Smooth muscle cell (in vitro differentiated cells): ENCODE measurements around the gene METTL15. TPM values are rescaled to one million over a fixed set of nuclear protein-coding genes. Genes with fewer than 3 reads are reported as not detected.
"Not testable (repeated sequence)": the region's sequence is repeated elsewhere in the genome, so short reads cannot be mapped to it uniquely, and the experiment has no call there.

ENCODE experiments used
- DNase-seq: peaks from one replicate; lab custom pipeline; 2025; ENCODE audit not compliant: unreplicated experiment; lab: John Stamatoyannopoulos, UW
- H2AFZ ChIP-seq: fragments of 200-600 bp; sonication (generic); 2 replicates; pipeline ENCODE4 v1.6.0; 2016; ENCODE audit warnings: antibody characterized with exemption, low read depth, mild to moderate bottlenecking
- H3F3A ChIP-seq: fragments of 200-600 bp; sonication (generic); 2 replicates; pipeline ENCODE4 v1.6.0; 2017; ENCODE audit warnings: antibody characterized with exemption, low read depth
- H3K27ac ChIP-seq: fragments of 200-600 bp; sonication (generic); 2 replicates; pipeline ENCODE4 v1.5.1; 2016; ENCODE audit warnings: low read depth, mild to moderate bottlenecking
- H3K27me3 ChIP-seq: fragments of 200-600 bp; sonication (generic); 2 replicates; pipeline ENCODE4 v1.6.1; 2016; ENCODE audit warnings: low read depth, mild to moderate bottlenecking
- H3K36me3 ChIP-seq: fragments of 200-600 bp; sonication (generic); 2 replicates; pipeline ENCODE4 v1.5.1; 2016; ENCODE audit warnings: low read depth
- H3K4me1 ChIP-seq: fragments of 200-600 bp; sonication (generic); 2 replicates; pipeline ENCODE4 v1.5.1; 2016; ENCODE audit warnings: low read depth
- H3K4me2 ChIP-seq: fragments of 200-600 bp; sonication (generic); 2 replicates; pipeline ENCODE4 v1.6.0; 2016; ENCODE audit warnings: mild to moderate bottlenecking
- H3K4me3 ChIP-seq: fragments of 200-600 bp; sonication (generic); 2 replicates; pipeline ENCODE4 v1.5.1; 2016; ENCODE audit warnings: mild to moderate bottlenecking
- H3K79me2 ChIP-seq: fragments of 200-600 bp; sonication (generic); 2 replicates; pipeline ENCODE4 v1.6.0; 2016; ENCODE audit warnings: low read depth, mild to moderate bottlenecking
- H3K9ac ChIP-seq: fragments of 200-600 bp; sonication (generic); 2 replicates; pipeline ENCODE4 v1.6.0; 2016; ENCODE audit warnings: low read depth
- H3K9me3 ChIP-seq: fragments of 200-600 bp; sonication (generic); replicated peaks from 2 replicates; pipeline ENCODE4 v1.5.1; 2016; ENCODE audit warnings: low read depth
- H4K20me1 ChIP-seq: fragments of 200-600 bp; sonication (generic); 2 replicates; pipeline ENCODE4 v1.6.0; 2016; ENCODE audit warnings: low read depth
- WGBS: methylation state at CpG from one replicate; pipeline ENCODE4 v1.1.7; 2016; ENCODE audit warnings: low lambda C conversion rate; 5-methylcytosine and 5-hydroxymethylcytosine counted together
- polyA plus RNA-seq: library from polyadenylated mRNA; unstranded; fragments of >200 nt; fragmentation: Nextera tagmentation; extraction: Ambion mirVana; gene quantifications from 2 replicates; pipeline ENCODE4 v1.2.1, GENCODE V29; 2016
- total RNA-seq: library from RNA; depleted of rRNA; stranded (reverse); fragments of >200 nt; gene quantifications from 2 replicates; pipeline ENCODE4 v1.2.3, GENCODE V29; 2014
- TF ChIP-seq, protein P1 (sequence below): fragments of 200-600 bp; sonication (generic); IDR thresholded peaks from 2 replicates; pipeline ENCODE4 v1.5.1; 2017; ENCODE audit warnings: borderline replicate concordance, mild to moderate bottlenecking, antibody characterized with exemption; ENCODE audit not compliant: insufficient read depth, poor library complexity, severe bottlenecking

The METTL15 gene
- total and polyA plus RNA-seq, 2 experiments from 2014 or later, result 8.1 to 26.1 TPM

DNA sequence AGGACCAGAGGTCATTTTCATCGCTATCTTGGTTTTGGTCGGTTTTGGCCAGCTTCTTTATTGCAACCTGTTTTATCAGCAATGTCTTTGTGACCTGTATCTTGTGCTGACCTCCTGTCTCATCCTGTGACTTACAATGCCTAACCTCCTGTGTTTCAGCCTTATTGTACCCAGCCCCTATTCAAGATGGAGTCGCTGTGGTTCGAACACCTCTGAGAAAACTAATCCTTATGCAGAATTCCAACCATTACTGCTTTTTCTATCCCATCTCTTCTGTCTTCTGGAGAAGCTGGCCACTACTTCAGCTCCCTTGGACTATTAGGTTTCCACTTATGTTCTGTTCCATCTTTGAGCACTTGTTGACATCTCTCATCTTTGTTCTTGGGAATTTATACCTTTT, 62.6 kb downstream of the METTL15 start:
- Histone ChIP-seq H3F3A (no peaks in the 10 kb centered on the region), H3K9ac (no peak overlapping the region), H3K4me2 (no peak overlapping the region), H3K9me3 (peaks cover 3% of the 10 kb centered on the region), H4K20me1 (no peaks in the 10 kb centered on the region), H3K4me3 (no peak overlapping the region), H3K36me3 (no peaks in the 10 kb centered on the region), H3K79me2 (no peaks in the 10 kb centered on the region), H3K4me1 (peaks cover 7% of the 10 kb centered on the region), H3K27me3 (no peaks in the 10 kb centered on the region), H2AFZ (no peak overlapping the region), H3K27ac (no peak overlapping the region)
- over 99% methylated on average over 4 of the region's 4 CpGs for WGBS
- TF ChIP-seq, protein P1, sequence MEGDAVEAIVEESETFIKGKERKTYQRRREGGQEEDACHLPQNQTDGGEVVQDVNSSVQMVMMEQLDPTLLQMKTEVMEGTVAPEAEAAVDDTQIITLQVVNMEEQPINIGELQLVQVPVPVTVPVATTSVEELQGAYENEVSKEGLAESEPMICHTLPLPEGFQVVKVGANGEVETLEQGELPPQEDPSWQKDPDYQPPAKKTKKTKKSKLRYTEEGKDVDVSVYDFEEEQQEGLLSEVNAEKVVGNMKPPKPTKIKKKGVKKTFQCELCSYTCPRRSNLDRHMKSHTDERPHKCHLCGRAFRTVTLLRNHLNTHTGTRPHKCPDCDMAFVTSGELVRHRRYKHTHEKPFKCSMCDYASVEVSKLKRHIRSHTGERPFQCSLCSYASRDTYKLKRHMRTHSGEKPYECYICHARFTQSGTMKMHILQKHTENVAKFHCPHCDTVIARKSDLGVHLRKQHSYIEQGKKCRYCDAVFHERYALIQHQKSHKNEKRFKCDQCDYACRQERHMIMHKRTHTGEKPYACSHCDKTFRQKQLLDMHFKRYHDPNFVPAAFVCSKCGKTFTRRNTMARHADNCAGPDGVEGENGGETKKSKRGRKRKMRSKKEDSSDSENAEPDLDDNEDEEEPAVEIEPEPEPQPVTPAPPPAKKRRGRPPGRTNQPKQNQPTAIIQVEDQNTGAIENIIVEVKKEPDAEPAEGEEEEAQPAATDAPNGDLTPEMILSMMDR, result no peak
- no peak for DNase-seq

GRCh38 chr11:28176351-28176750, 68.2 kb downstream of the METTL15 start:
- Histone ChIP-seq H3K4me3 (no peak overlapping the region), H3K4me2 (no peak overlapping the region), H3K36me3 (no peaks in the 10 kb centered on the region), H3K79me2 (peaks cover 7% of the 10 kb centered on the region), H3F3A (no peaks in the 10 kb centered on the region), H3K4me1 (no peaks in the 10 kb centered on the region), H2AFZ (no peak overlapping the region), H3K27ac (no peak overlapping the region), H4K20me1 (no peaks in the 10 kb centered on the region), H3K9ac (no peak overlapping the region), H3K9me3 (no peaks in the 10 kb centered on the region), H3K27me3 (no peaks in the 10 kb centered on the region)
- WGBS, result 42% methylated on average over 1 of the region's 1 CpG
- DNase-seq, result no peak
- TF ChIP-seq, protein P1, result no peak

DNA sequence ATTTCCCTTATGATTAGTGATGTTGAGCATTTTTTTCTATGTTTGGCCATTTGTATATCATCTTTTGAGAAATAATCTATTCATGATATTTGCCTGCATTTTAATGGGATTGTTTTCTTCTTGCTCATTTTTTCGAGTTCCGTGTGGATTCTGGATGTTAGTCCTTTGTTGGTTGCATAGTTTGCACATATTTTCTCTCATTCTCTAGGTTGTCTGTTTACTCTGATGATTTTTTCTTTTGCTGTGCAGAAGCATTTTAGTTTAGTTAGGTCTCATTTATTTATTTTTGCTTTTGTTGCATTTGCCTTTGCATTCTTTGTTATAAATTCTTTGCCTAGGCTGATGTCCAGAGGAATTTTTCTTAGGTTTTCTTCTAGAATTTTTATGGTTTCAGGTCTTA, 87.3 kb downstream of the METTL15 start:
- Histone ChIP-seq H3K36me3 (no peaks in the 10 kb centered on the region), H3F3A (no peaks in the 10 kb centered on the region), H3K27me3 (no peaks in the 10 kb centered on the region), H3K4me2 (no peak overlapping the region), H4K20me1 (no peaks in the 10 kb centered on the region), H3K79me2 (no peaks in the 10 kb centered on the region), H3K9me3 (peaks cover 8% of the 10 kb centered on the region), H3K4me3 (no peak overlapping the region), H3K27ac (no peak overlapping the region), H2AFZ (no peak overlapping the region), H3K4me1 (no peaks in the 10 kb centered on the region), H3K9ac (no peak overlapping the region)
- TF ChIP-seq, protein P1, result no peak
- WGBS, result 98% methylated on average over 2 of the region's 2 CpGs
- no peak for DNase-seq

DNA sequence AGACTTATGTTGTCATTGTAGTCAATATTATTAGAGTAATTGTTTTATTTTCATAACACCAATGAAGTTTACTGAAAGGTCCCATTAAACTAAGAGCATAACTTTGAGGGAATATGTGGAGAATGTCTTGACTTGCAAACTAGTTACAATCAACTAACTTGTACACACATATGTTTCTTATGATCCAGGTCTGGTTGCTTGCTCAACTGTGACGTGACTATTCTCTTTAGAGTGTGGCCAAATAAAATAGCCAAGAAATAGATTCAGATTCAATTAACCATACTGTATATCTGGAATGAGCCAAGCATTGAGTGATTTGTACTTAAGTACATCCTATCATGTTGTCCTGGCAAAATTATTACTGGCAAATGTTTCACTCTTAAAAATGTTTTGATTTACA, 101.7 kb downstream of the METTL15 start:
- TF ChIP-seq, protein P1, result no peak
- WGBS, result 100% methylated on average over 1 of the region's 1 CpG
- H3K4me3 ChIP-seq, result no peak overlapping the region
- no peak for DNase-seq
- no peak overlapping the region for H2AFZ ChIP-seq
- H3K79me2 ChIP-seq, result peaks cover 5% of the 10 kb centered on the region
- H3K9ac ChIP-seq, result no peak overlapping the region
- no peak overlapping the region for H3K27ac ChIP-seq
- no peaks in the 10 kb centered on the region for H3K4me1 ChIP-seq
- H3K27me3 ChIP-seq, result no peaks in the 10 kb centered on the region
- no peaks in the 10 kb centered on the region for H4K20me1 ChIP-seq
- H3F3A ChIP-seq, result no peaks in the 10 kb centered on the region
- no peaks in the 10 kb centered on the region for H3K9me3 ChIP-seq
- H3K36me3 ChIP-seq, result no peaks in the 10 kb centered on the region
- H3K4me2 ChIP-seq, result no peak overlapping the region

DNA sequence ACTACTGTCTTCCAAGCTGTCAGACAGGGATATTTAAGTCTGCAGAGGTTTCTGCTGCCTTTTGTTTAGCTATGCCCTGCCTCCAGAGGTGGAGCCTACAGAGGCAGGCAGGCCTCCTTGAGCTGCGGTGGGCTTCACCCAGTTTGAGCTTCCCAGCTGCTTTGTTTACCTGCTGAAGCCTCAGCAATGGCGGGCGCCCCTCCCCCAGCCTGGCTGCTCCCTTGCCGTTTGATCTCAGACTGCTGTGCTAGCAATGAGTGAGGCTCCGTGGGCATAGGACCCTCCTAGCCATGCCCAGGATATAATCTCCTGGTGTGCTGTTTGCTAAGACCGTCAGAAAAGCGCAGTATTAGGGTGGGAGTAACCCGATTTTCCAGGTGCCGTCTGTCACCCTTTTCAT, 113.9 kb downstream of the METTL15 start:
- not testable (repeated sequence) for H3K79me2 ChIP-seq, H3K9me3 ChIP-seq, H3K36me3 ChIP-seq, H3F3A ChIP-seq, H2AFZ ChIP-seq, DNase-seq, H3K4me1 ChIP-seq, H3K9ac ChIP-seq, H3K27ac ChIP-seq, H3K4me2 ChIP-seq, H3K4me3 ChIP-seq, H4K20me1 ChIP-seq, H3K27me3 ChIP-seq
- WGBS, result 97% methylated on average over 9 of the region's 9 CpGs
